HK-2 (cell line): ENCODE results near the gene ARL3.
A peak's percentile ranks its signal among the peaks of the same experiment; 100 is the strongest.

Experiments
- DNase-seq: peaks from one replicate; pipeline ENCODE4 v3.0.0-alpha.2; 2018; ENCODE audit not compliant: unreplicated experiment

Gene ARL3

DNA sequence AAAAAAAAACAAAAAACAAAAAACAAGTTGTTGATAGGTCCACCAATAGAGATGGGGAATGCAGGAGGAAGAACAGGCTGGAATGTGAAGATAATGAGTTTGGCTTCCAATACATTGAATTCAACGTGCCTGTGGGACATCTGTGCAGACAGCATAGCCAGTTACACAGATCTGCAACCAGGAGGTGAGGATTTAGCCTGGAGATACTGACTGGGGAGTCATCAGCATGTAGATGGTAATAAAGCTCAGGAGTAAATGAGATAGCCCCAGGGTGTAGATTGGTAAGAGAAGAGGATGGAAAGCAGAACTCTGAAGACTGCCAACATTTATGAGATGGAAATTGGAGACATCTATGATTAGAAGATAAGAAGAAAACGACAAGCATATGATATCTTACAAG lies 74.7 kb downstream of the ARL3 start:
- no peak for DNase-seq

DNA sequence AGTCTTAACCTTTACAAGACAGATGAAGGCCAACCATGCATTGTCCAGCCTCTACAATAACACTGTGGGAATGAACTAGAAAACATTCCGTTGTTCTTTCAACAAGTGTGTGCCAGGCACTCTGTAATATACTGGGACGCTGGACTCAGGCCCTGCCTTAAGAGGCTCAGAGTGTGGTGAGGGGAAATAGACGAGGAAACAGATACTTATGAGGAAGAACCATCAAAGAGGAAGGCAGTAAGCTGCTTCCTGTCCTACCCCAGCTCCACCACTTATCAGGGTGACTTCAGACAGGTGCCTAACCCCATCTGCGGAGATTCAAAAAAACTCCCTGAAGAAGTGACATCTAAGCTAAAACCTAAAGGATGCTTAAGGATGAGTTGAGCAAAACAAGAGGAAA lies 78.8 kb downstream of the ARL3 start:
- DNase-seq, result no peak

DNA sequence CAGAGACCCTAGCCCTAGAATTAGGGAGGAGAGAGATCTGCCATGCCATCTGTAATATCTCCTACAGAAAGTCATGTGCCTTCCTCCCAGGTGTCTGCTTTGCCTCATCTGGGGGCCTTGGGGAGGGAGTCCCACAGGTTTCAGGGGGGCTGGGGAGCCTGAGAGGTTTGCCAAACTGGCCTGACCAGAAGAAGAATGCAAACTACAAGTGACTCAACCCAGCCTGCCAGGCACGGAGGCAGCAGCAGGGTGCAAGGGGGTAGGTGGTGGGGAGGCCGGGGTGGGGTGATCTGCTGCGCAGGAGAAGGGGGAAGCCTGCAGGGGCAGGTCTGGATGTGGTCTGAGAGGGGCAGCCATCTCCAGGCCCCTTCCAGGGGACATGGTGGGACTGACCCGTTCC lies 79.5 kb downstream of the ARL3 start:
- DNase-seq, result no peak

DNA sequence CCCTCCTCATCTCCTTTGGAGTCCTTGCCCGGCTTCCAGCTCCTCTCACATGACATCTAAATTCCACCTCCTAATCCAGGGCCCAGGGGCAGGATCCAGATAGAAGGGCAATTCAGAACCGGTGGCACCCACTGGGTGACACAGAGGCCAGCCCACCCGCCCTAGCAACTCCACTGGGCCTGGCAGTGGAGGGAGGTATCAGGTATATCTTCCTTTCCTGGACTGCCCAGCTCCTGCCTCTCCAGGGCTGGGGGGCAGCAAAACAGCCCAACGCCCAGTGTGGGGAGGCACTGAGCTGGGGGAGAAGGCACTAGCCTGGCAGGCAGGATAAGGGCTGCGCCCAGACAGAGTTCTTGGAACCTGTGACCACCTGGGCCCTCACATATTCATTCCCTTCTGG lies 80.3 kb downstream of the ARL3 start:
- DNase-seq, result no peak

DNA sequence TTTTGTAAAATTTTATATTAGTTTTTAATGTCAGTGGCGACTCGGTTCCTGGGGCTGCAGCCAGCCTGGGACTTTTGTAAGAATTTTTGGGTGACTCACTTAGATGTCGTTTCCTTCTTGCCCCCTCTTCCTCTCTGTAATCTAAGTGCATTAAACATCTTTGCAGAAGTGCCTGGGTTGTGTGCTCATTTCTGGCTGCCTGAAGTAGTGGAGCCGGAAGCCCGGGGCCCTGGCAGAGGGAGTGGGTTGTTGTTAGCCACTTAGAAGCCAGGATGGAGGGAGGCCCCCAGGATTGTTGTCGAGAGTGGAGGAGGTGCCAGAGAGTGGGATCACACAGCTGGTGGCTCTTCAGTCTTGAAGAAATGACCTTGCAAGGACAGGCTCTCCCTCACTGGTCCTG lies 80.9 kb downstream of the ARL3 start:
- DNase-seq, result no peak

DNA sequence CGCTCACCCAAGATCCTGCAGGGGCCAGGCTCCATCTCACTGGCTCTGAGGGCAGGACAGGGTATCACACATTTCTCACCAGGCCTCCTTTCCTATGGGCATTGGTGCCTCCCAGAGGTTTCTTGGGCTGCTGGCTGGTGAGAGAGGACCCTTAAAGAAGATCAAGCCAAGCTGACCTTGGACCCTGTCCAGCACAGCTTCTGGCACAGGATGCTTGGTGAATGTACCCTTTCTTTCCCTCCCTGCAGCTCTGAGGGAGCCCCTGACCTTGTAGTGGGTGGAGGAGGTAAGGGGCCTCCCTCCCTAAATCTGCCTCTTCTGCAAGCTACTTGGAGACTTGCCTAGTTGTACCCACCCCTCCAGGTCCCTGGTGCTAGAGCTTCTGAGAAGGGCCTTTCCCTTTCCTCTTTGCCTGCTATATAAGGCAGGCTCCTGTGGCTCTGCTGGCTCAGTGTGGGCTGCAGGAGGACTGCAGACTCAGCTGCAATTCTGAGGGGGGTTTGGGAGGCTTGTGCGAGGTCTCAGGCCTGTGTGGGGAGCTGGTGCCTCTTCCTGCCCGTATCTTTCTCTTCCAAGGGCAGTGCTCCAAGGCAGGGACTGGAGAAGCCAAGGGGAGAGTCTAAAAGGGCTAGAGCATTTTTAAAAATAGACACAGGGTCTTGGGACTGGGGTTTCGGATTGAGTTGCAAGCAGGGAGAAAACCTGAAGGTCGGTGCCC lies 81.6 kb downstream of the ARL3 start:
- no peak for DNase-seq

DNA sequence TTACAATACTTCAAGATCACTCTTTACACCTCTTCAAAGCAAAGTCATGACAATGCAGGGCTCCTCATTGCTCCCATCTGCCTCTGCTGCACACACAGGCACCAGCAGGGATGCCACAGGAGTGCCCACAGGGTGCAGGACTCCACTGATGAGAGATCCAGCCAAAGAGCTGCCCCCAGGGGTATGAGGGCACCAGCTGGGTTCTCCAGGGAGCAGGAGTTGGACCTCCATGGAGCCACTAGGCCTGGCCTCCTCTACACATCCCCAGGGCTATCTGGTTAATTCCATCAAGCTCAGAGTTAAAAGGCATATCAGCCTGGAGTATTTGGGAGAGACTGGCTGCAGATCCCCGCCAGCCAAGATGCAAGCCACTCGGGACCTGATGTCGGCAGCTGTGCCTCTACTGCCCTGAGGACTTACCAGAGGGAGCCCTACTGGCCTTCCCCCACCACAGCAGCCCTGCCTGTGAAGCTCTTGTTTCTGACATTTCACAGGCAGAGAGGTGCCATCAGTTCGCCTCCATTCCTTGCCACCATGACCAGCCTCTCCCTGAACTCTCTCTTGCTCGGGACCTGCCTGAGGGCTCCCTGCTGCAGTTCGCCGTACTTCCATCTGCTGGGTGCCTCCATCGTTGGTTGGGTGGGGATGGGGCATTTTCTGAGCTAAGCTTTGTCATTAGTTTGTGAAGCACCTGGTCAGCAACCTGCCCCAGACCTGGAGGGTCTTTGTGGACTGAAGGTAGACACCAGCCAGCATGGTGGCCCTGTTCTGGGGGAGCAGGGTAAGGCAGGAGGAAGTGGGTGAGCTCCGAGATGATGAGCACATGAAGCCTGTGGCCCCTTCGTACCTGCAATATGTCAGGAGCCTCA lies 82.4 kb downstream of the ARL3 start:
- DNase-seq, result no peak

DNA sequence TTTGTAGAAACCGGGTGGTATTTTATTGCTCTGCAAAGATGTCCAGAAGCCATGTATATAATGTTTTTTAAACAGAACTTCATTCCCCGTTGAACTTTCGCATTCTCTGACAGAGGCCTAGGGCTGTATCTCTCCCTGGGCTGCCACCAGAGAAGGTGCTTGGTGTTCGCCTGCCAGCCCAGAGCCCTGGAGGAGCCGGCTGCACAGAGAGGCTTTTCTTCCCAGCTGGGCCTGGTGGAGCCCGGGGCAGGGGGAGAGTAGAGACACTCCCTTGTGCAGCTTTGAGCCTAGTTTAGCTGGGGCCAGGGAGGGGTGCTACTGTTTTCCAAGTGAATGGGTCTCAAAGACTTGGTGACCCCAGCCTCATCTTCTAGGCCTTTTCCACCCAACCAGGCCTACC lies 83.5 kb downstream of the ARL3 start:
- no peak for DNase-seq

DNA sequence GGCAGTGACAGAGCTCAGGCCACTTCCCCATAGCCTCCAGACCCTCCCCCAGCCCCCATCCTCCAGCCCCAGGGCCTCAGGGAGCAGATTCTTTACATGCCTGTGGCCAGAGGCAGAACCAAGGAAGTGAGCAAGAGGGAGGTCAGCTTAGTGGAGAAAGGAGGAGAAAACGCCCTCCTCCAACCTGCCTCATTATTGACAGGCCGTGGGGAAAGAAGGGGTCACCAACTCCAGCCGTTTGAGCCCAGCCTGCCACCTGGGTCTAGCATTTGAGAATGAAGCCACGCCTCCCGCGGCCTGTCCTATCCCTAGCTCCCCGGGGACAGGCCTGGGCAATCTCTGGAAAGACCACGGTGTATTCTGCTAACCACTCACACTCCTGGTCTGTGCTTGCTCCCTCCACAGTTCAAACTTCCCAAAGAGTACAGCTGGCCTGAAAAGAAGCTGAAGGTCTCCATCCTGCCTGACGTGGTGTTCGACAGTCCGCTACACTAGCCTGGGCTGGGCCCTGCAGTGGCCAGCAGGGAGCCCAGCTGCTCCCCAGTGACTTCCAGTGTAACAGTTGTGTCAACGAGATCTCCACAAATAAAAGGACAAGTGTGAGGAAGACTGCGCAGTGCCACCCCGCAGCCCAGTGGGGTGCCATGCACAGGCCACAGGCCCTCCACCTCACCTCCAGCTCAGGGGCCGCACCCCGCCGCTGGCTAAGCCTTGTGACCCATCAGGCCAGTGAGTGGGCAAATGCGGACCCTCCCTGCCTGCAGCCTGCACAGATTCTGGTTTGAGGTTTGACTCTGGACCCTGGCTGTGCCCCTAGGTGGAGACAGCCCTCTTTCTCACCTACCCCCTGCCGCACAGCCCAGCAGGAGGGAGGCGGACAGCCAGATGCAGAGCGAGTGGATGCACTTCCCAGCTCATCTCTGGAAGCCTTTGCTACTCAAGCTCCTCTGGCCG lies 84.3 kb downstream of the ARL3 start:
- DNase-seq, result peak; percentile 97

DNA sequence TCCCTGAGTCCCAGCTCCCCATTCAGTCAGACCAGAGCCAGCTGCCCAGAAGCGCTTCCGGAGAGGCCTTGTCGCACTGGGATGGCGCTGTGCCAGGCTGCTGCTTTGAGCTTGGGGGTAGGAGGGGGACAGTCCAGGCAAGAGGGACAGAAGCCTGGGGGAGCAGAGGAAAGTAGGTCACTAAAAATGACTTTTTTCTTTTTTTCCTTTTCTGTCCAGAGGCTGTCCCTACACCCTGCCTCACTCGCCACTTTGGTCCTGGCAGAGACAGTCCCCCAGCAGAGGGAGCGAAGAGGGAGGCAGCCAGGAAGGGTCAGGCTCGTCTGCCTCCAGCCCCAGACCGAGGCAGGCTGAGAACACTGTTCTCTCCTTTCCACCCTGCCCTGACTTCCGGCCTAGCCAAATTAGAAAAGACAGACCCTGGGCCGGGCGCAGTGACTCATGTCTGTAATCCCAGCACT lies 85.7 kb downstream of the ARL3 start:
- peak; percentile 84 for DNase-seq

DNA sequence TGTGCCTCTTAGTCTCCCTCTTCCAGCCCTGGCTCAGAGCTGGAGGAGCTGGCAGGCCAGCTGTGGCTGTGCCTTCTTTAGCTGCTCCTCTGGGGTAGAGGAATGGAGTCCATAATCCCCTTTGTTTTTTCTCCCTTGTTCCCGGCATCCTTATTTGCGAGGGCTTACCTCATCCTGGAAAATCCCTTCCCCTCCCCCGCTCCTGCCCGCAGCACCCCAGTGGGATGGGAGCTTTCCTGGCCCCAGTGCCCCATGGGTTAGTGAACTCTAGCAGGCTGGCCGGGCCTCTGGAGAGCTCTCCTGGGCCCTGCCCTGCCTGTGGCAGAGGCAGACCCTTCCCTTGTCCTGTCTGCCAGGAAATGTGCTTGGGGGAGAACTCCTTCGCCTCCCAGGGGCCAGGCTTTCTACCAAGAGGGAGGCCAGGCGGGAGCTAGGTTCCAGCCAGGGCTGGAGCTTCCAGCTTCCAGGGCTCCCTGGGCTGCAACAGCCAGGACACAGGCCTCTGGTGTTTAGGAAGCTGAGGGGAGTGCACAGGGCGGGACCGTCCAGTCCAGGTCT lies 86.4 kb downstream of the ARL3 start:
- peak; percentile 92 for DNase-seq

DNA sequence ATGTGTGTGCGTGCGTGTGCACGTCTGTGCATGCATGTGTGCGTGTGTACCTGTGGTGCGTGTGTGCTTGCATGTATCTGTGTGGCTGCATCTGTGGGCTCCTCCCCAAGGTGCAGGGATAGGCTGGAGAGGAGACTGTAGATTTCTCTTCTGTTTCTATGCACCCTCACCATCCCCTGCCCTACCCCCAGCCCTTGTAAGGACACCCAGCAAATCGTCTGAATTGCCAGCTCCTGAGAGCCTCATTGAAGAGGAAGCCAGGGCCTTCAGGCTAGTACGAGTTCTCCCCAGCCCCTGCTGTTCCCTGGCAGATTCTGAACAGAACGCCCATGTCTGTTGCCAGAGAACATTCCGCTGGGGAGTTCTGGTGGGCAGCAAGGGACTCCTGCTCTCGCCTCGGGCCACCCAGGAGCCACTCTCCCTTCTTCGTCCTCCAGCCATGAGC lies 86.9 kb downstream of the ARL3 start:
- DNase-seq, result peak; percentile 43

DNA sequence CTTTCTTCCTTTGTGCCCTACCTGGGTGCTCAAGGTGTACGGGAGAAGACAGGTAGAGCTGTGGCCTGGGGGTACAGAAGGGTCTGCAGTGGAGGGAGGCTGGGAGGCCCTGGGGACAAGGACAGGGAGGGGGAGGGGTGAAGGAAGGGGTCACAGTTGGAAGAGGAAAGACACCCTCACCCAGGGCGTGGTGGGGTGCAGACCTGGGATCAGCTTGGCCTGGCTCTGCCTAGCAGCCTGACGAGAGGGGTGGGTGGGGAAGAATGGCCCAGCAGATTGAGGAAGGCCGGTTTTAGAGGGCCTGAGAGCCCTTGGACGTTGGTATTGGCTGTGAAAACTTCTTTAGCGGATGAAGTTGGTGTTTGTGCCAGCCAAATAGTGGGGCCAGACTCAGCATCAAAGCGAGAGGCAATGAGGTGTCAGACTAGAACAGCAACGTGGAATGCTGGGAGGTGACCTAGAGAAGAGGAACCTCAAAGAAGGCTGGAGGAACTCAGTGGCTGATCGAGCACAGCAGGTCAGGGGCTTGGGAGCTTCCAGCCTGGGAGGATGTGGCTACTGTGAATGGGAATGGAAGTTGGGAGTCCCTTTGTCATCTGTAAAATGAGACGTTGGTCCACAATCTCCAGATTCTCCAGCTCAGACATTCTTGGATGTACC lies 88.0 kb downstream of the ARL3 start:
- no peak for DNase-seq

DNA sequence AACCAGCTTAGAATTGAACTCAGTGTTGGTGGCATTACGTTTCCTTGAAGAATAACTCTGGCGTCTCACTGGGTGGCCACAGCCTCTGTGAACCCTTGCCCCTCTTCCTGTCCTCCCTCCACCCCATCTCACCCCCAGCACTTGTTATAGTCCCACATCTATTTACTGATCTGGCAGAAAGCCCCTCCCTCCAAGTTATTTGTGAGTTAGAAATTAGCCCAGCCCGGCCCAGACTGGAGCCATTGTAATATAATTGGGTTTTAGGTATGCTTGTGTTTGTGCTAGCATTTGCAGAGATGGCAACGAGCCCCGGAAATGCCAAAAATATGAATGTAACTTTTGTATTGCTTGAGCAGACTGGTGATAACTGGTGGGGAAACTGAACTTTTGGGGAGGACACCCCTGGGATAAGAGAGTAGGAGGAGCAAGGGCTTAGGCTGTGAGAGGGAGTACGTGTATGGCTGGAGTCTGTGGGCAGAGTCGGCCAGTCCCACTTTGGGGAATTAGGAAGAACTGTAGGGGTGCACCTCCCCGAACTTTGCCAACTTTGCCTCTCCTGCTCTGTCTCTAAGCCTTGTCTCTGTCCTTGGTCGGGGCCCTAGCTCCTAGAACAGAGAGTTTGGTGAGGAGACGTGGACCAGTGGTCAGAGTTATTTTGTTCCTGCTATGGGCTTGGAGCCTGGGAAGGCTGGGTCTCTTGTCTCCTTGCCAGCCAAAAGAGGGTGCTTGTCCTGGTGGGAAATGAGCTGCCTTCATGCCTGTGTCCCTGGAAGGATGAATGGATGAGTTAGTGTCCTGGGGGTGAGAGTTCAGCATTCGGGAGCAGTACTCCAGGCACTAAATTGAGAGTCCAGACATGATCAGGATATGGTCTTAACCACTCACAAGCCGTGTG lies 89.2 kb downstream of the ARL3 start:
- no peak for DNase-seq

DNA sequence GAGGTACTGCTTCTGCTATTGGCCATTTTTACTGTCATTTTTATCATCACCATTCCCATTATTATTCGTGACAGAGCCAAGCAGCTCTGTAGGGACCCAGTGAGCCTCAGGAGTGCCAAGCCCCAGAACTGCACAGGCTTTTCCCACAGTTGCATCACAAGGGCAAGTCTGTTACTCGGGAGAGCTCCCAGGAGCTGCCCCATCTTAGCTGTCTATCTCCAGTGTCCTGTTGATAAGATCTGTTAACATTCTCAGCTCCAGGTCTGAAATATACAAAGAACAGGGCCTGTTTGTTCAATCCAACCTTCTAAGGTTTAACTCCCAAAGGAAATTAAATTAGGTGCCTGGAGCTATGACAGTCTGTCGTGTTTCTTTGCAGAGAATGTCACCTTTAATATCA lies 90.1 kb downstream of the ARL3 start:
- no peak for DNase-seq
